Sigmoid colon (tissue), 7 donors: Measurements from ENCODE around the gene GATA2. TPM values are rescaled to one million over a fixed set of nuclear protein-coding genes. Genes with fewer than 3 reads are reported as not detected.

Source experiments
- DNase-seq: peaks from one replicate; pipeline ENCODE4 v3.0.0-alpha.2; 2019
- H3K27ac ChIP-seq, 4 donors: fragments of 200-600 bp; sonication (generic); one replicate each; pipeline ENCODE4 v1.5.1; 2016 to 2019; ENCODE audit warnings: mild to moderate bottlenecking in 1 of 4
- H3K27me3 ChIP-seq, 3 donors: fragments of 200-600 bp; sonication (generic); one replicate each; pipeline ENCODE4 v1.5.1; 2019; ENCODE audit warnings: mild to moderate bottlenecking in 1 of 3
- H3K36me3 ChIP-seq, 4 donors: fragments of 200-600 bp; sonication (generic); one replicate each; pipeline ENCODE4 v1.5.1; 2016 to 2019
- H3K4me1 ChIP-seq, 4 donors: fragments of 200-600 bp; sonication (generic); one replicate each; pipeline ENCODE4 v1.5.1; 2017 to 2019
- H3K4me3 ChIP-seq, 4 donors: fragments of 200-600 bp; sonication (generic); one replicate each; pipeline ENCODE4 v1.5.1; 2017 to 2019; ENCODE audit warnings: mild to moderate bottlenecking in 2 of 4, moderate library complexity in 1 of 4
- H3K9me3 ChIP-seq, 4 donors: fragments of 200-600 bp in 3 of 4; sonication (generic) in 3 of 4; one replicate each; pipeline versions ENCODE4 v1.5.1 to v1.6.1; 2013 to 2019
- CTCF ChIP-seq, 4 experiments: fragments of 450-650 bp in 3 of 4; fragments of 200-600 bp in 1 of 4; IDR thresholded peaks; one replicate each; pipeline ENCODE4 v1.5.1; 2016 to 2019; ENCODE audit warnings: antibody characterized with exemption in 4 of 4, mild to moderate bottlenecking in 3 of 4, moderate library complexity in 2 of 4
- EP300 ChIP-seq, 4 donors: sonication (generic); formaldehyde crosslinking; IDR thresholded peaks; one replicate each; pipeline ENCODE4 v1.6.1; 2017; ENCODE audit warnings: antibody characterized with exemption in 4 of 4
- POLR2A ChIP-seq, 2 donors: fragments of 450-650 bp; IDR thresholded peaks; one replicate each; pipeline ENCODE4 v1.6.1; 2016; ENCODE audit warnings: antibody characterized with exemption in 2 of 2, mild to moderate bottlenecking in 2 of 2, moderate library complexity in 2 of 2
- POLR2AphosphoS5 ChIP-seq, 4 donors: sonication (generic); formaldehyde crosslinking; IDR thresholded peaks; one replicate each; pipeline ENCODE4 v1.6.1; 2017; ENCODE audit warnings: antibody characterized with exemption in 4 of 4
- WGBS, 2 donors: extraction: QIAGEN DNeasy Blood & Tissue Kit; methylation state at CpG; one replicate each; pipeline ENCODE4 v1.1.7; 2013; 5-methylcytosine and 5-hydroxymethylcytosine counted together
- intact Hi-C: fragments of 100-400 bp; cut with DNase I; formaldehyde crosslinking; loops from one replicate; pipeline ENCODE4 v1.15.1; 2023
- polyA plus RNA-seq, 3 donors: library from polyadenylated mRNA; stranded (reverse); fragments of 200-250 nt; gene quantifications; one replicate each; pipeline ENCODE4 v1.2.3, GENCODE V29; 2013
- total RNA-seq, 4 donors: library from RNA; depleted of rRNA; stranded (reverse); fragments of >200 nt; gene quantifications; one replicate each; pipeline ENCODE4 v1.1.0, GENCODE V29; 2016
- donor health status: healthy with polysubstance abuse.
- donor health status: Bipolar disorder and iron deficiency.
- donor health status: healthy.

Gene GATA2
- total and polyA plus RNA-seq, 7 donors: 0.46 to 6.6 (median 3.5) TPM

DNA sequence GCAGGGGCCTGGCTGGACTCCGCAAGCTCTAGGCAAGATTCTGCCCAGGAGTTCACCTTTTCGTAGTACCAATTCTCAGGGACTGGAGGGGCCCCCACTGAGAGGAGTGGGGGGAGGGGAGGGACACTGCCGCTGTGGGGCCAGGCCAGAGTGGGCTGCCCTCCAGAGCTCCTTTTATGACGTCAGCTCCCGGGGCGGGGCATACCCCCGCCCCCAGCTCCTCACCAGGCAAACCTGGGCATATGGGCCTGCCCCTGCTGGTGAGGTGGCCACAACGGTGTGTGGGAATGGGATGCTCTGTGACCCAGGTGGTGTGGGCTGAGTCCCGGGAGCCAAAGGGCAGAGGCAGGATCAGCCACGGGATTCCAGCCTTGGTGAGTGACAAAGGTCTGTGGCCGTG is 29.6 kb downstream of the GATA2 start:
- no peak for DNase-seq
- no peaks in the 10 kb centered on the region for H3K9me3 ChIP-seq
- H3K36me3 ChIP-seq: no peaks in the 10 kb centered on the region
- intact Hi-C loops: no loop called here
- TF ChIP-seq POLR2AphosphoS5 (IDR thresholded peaks at IDR 0.05): no peak
- TF ChIP-seq CTCF (IDR thresholded peaks at IDR 0.05): no peak
- no peak for TF ChIP-seq POLR2A (IDR thresholded peaks at IDR 0.05)
- no peak for TF ChIP-seq EP300 (IDR thresholded peaks at IDR 0.05)
- H3K27me3 ChIP-seq: peaks cover 0 to 14% (median 3%) of the 10 kb centered on the region in 3 donors
- no peak overlapping the region for H3K27ac ChIP-seq
- 57 to 79% methylated on average over 11 of the region's 11 CpGs for WGBS, 2 donors
- H3K4me3 ChIP-seq: no peak overlapping the region
- no peaks in the 10 kb centered on the region for H3K4me1 ChIP-seq

GRCh38 chr3:128462931-128463330 is 30.1 kb downstream of the GATA2 start:
- Histone ChIP-seq H3K4me3 (no peak overlapping the region), H3K27ac (no peak overlapping the region), H3K4me1 (no peaks in the 10 kb centered on the region), H3K27me3 (peaks cover 0 to 10% (median 0%) of the 10 kb centered on the region in 3 donors), H3K9me3 (no peaks in the 10 kb centered on the region), H3K36me3 (no peaks in the 10 kb centered on the region)
- intact Hi-C loops: no loop called here
- TF ChIP-seq EP300 (IDR thresholded peaks at IDR 0.05) (no peak), POLR2AphosphoS5 (IDR thresholded peaks at IDR 0.05) (no peak), CTCF (IDR thresholded peaks at IDR 0.05) (no peak), POLR2A (IDR thresholded peaks at IDR 0.05) (no peak)
- WGBS, 2 donors: 89 to 90% methylated on average over 20 of the region's 20 CpGs
- DNase-seq: no peak

DNA sequence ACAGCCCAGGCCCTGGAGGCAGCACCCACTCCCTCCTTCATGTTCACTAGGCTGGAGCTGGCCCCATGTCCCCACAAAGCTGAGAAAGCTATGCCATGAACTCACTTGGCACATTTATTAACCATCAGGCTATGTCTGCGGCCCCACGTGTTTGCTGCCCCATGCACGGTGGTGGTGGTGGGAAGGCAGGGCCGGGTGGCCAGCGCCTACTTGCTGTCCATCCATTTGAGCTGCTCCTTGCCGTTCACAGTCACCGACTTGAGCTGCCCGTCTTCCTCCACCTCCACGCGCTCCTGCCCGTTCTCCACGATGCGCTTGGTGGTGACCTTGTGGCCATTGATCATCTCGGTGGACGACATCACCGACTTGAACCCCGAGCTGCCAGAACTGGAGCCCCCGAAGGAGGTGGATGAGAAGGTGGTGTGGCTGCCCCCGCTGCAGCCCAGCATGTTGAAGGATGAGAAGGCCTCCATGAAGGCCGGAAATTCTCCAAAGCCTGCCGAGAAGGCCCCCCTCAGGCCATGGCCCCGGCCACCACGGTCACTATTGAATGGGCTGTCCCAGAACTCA is 30.6 kb downstream of the GATA2 start:
- Histone ChIP-seq H3K27me3 (peaks cover 0 to 10% (median 0%) of the 10 kb centered on the region in 3 donors), H3K27ac (no peak overlapping the region), H3K4me3 (no peak overlapping the region), H3K36me3 (no peaks in the 10 kb centered on the region), H3K9me3 (no peaks in the 10 kb centered on the region), H3K4me1 (no peaks in the 10 kb centered on the region)
- no peak for DNase-seq
- WGBS, 2 donors: 93 to 96% methylated on average over 23 of the region's 23 CpGs
- intact Hi-C loops: no loop called here
- no peak for TF ChIP-seq POLR2A (IDR thresholded peaks at IDR 0.05)
- no peak for TF ChIP-seq POLR2AphosphoS5 (IDR thresholded peaks at IDR 0.05)

DNA sequence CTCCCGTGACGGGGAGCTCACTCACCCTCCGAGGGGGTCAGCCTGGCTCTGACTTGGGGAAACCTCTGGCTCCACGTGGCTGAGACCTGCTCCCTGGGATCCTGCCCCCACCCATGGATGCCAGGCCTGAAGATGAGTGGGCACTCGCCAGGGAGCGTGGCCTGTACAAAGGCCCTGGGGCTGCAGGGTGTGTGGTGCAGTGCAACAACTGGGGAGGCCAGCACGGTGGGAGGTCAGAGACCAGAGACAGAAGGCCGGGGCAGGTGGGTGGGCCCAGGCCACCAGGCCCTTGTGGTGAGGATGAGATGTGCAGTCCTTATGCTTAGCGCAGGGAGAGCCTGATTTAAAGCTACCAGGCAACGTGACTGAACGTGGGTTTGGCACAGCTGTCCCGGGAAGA is 31.3 kb downstream of the GATA2 start:
- no peaks in the 10 kb centered on the region for H3K9me3 ChIP-seq
- 72 to 86% methylated on average over 12 of the region's 12 CpGs for WGBS, 2 donors
- H3K27ac ChIP-seq: no peak overlapping the region

GRCh38 chr3:128459461-128459820 is 33.6 kb downstream of the GATA2 start:
- WGBS, 2 donors: 80 to 85% methylated on average over 9 of the region's 9 CpGs

More for the DNA sequence above, 31.3 kb downstream of the GATA2 start:
- TF ChIP-seq POLR2A (IDR thresholded peaks at IDR 0.05) (no peak), POLR2AphosphoS5 (IDR thresholded peaks at IDR 0.05) (no peak), CTCF (IDR thresholded peaks at IDR 0.05) (no peak), EP300 (IDR thresholded peaks at IDR 0.05) (no peak)
- DNase-seq: no peak
- peaks cover 0 to 12% (median 0%) of the 10 kb centered on the region in 3 donors for H3K27me3 ChIP-seq
- intact Hi-C loops: no loop called here
- no peaks in the 10 kb centered on the region for H3K4me1 ChIP-seq
- H3K36me3 ChIP-seq: no peaks in the 10 kb centered on the region
- H3K4me3 ChIP-seq: no peak overlapping the region

More at GRCh38 chr3:128459461-128459820, 33.6 kb downstream of the GATA2 start:
- no peaks in the 10 kb centered on the region for H3K9me3 ChIP-seq
- intact Hi-C loops: no loop called here
- no peak overlapping the region for H3K4me3 ChIP-seq
- no peaks in the 10 kb centered on the region for H3K4me1 ChIP-seq
- TF ChIP-seq EP300 (IDR thresholded peaks at IDR 0.05) (no peak), POLR2AphosphoS5 (IDR thresholded peaks at IDR 0.05) (no peak), CTCF (IDR thresholded peaks at IDR 0.05) (no peak), POLR2A (IDR thresholded peaks at IDR 0.05) (no peak)
- no peaks in the 10 kb centered on the region for H3K36me3 ChIP-seq
- no peak for DNase-seq
- H3K27ac ChIP-seq: no peak overlapping the region
- peaks cover 0 to 29% (median 0%) of the 10 kb centered on the region in 3 donors for H3K27me3 ChIP-seq
